Measurements from ENCODE around the gene NAPA.

GRCh38 chr19:47518139-47518538 is 3.3 kb upstream of the NAPA start:
- peak; percentile 87 for TF ChIP-seq FOXM1 (IDR thresholded peaks at IDR 0.05; ENCODE audit: low read depth, low read length)
- no peak for TF ChIP-seq ELK1 (IDR thresholded peaks at IDR 0.05; ENCODE audit: low read depth, low read length)
- TF ChIP-seq CTCF (IDR thresholded peaks at IDR 0.05 in 2 of 3, conservative IDR thresholded peaks at IDR 0.05 in 1 of 3; ENCODE audit: control insufficient read depth in 2 of 3, extremely low read depth in 1 of 3, insufficient read depth in 1 of 3, low read depth in 3 of 3, low read length in 3 of 3) = no peak

Data from GM12878 (cell line).